ENCODE data around the gene RAVER2. TPM values are rescaled to one million over a fixed set of nuclear protein-coding genes. Genes with fewer than 3 reads are reported as not detected.

The RAVER2 gene
- total RNA-seq, 1 experiment from 2014 or later = 15.1 TPM

DNA sequence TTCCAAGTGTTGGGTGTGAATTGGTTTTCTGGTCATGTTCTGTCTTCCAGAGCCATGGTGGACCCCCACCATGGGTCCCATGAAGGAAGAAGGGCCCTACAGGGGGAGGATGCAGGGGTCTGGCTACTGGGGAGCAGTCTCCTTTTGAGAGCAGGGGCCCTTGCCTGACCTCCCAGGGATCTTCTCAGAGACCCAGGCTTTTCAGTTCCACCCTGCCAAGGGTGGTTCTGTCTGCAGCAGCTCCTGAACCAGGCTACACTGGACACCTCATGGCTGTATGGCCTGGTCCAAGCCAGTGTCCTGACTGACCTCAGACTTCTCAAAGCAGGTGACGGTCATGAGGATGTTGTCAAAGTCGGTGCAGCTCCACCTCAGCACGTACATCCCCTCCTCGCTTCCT, 112.5 kb downstream of the RAVER2 start:
- no peaks in the 10 kb centered on the region for H3K27me3 ChIP-seq (ENCODE audit: control insufficient read depth, insufficient read depth, low read length)
- no peak overlapping the region for H3K27ac ChIP-seq (ENCODE audit: low read length)
- no peak overlapping the region for H3K4me3 ChIP-seq (ENCODE audit: low read depth in 2 of 2, low read length in 2 of 2)
- BruUV-seq (replicated peaks) = no TSS peak
- ChIA-PET CTCF (no interaction called here), POLR2A (no interaction called here)
- no peaks in the 10 kb centered on the region for H3K9me3 ChIP-seq (ENCODE audit: control insufficient read depth, insufficient read depth, low read depth, low read length)
- no peak for ATAC-seq
- intact Hi-C loops (cut with micrococcal nuclease; ENCODE audit: unreplicated experiment) (no loop called here), in situ Hi-C loops (cut with HindIII; ENCODE audit: low pct_unique_long_range_greater_than_20kb, low sequenced_read_pairs) (no loop called here)
- no peak for DNase-seq (ENCODE audit: low read depth, low spot score)
- peaks cover 3% of the 10 kb centered on the region; the same call in 1 of the 2 replicates for H3K4me1 ChIP-seq (ENCODE audit: control insufficient read depth, insufficient read depth, low read length)
- TF ChIP-seq, protein P1, sequence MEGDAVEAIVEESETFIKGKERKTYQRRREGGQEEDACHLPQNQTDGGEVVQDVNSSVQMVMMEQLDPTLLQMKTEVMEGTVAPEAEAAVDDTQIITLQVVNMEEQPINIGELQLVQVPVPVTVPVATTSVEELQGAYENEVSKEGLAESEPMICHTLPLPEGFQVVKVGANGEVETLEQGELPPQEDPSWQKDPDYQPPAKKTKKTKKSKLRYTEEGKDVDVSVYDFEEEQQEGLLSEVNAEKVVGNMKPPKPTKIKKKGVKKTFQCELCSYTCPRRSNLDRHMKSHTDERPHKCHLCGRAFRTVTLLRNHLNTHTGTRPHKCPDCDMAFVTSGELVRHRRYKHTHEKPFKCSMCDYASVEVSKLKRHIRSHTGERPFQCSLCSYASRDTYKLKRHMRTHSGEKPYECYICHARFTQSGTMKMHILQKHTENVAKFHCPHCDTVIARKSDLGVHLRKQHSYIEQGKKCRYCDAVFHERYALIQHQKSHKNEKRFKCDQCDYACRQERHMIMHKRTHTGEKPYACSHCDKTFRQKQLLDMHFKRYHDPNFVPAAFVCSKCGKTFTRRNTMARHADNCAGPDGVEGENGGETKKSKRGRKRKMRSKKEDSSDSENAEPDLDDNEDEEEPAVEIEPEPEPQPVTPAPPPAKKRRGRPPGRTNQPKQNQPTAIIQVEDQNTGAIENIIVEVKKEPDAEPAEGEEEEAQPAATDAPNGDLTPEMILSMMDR (IDR thresholded peaks at IDR 0.05) = no peak
- no peak for TF ChIP-seq SIN3A (IDR thresholded peaks at IDR 0.05; ENCODE audit: borderline replicate concordance, insufficient read depth, low read depth, low read length)
- H3K36me3 ChIP-seq (ENCODE audit: control insufficient read depth, insufficient read depth, low read length) = peaks cover 3% of the 10 kb centered on the region; the same call in 1 of the 2 replicates

DNA sequence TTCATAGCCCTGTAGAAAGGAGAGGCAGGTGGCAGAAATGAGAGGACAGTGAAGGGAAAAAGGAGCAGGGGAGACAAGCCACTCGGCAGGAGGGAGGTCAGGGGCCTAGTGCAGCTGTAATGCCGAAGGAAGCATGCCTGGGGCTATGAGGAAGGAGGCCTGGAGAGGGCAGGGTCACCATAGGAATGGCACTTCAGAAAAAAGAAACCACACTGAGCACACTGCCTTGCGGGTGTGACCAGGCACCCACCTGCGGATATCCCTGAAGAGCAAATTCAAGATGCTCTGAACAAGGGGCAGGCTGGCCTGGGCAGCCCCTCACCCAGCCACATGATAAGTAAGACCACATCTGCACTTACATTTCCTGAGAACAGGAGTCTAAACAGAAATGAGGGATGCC, 116.7 kb downstream of the RAVER2 start:
- Histone ChIP-seq H3K9me3 (ENCODE audit: control insufficient read depth, insufficient read depth, low read depth, low read length) (no peaks in the 10 kb centered on the region), H3K27me3 (ENCODE audit: control insufficient read depth, insufficient read depth, low read length) (no peaks in the 10 kb centered on the region), H3K27ac (ENCODE audit: low read length) (no peak overlapping the region), H3K36me3 (ENCODE audit: control insufficient read depth, insufficient read depth, low read length) (peaks cover 7% of the 10 kb centered on the region), H3K4me1 (ENCODE audit: control insufficient read depth, insufficient read depth, low read length) (peaks cover 3% of the 10 kb centered on the region; the same call in 1 of the 2 replicates), H3K4me3 (ENCODE audit: low read depth in 2 of 2, low read length in 2 of 2) (no peak overlapping the region)
- in situ Hi-C loops (cut with HindIII; ENCODE audit: low pct_unique_long_range_greater_than_20kb, low sequenced_read_pairs) = no loop called here
- TF ChIP-seq SIN3A (IDR thresholded peaks at IDR 0.05; ENCODE audit: borderline replicate concordance, insufficient read depth, low read depth, low read length) (no peak), POLR2AphosphoS5 (IDR thresholded peaks at IDR 0.05; ENCODE audit: low read depth, low read length) (no peak), TCF7L2 (IDR thresholded peaks at IDR 0.05; ENCODE audit: low read depth, low read length) (no peak)
- TF ChIP-seq, protein P2, sequence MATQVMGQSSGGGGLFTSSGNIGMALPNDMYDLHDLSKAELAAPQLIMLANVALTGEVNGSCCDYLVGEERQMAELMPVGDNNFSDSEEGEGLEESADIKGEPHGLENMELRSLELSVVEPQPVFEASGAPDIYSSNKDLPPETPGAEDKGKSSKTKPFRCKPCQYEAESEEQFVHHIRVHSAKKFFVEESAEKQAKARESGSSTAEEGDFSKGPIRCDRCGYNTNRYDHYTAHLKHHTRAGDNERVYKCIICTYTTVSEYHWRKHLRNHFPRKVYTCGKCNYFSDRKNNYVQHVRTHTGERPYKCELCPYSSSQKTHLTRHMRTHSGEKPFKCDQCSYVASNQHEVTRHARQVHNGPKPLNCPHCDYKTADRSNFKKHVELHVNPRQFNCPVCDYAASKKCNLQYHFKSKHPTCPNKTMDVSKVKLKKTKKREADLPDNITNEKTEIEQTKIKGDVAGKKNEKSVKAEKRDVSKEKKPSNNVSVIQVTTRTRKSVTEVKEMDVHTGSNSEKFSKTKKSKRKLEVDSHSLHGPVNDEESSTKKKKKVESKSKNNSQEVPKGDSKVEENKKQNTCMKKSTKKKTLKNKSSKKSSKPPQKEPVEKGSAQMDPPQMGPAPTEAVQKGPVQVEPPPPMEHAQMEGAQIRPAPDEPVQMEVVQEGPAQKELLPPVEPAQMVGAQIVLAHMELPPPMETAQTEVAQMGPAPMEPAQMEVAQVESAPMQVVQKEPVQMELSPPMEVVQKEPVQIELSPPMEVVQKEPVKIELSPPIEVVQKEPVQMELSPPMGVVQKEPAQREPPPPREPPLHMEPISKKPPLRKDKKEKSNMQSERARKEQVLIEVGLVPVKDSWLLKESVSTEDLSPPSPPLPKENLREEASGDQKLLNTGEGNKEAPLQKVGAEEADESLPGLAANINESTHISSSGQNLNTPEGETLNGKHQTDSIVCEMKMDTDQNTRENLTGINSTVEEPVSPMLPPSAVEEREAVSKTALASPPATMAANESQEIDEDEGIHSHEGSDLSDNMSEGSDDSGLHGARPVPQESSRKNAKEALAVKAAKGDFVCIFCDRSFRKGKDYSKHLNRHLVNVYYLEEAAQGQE (IDR thresholded peaks at IDR 0.05; ENCODE audit: insufficient read depth in 1 of 2, low read depth in 2 of 2, low read length in 1 of 2) = no peak
- TF ChIP-seq, protein P1 (IDR thresholded peaks at IDR 0.05) = no peak; the same call in 1 of the 2 replicates
- intact Hi-C loops (cut with micrococcal nuclease; ENCODE audit: unreplicated experiment) = no loop called here
- BruUV-seq (replicated peaks) = no TSS peak
- ChIA-PET POLR2A (interaction anchor here (0.6 kb wide), 1 partner anchor 141 kb away, joined by 5 read pairs; no protein-coding TSS in a partner anchor), CTCF (interaction anchor here (0.7 kb wide), 1 partner anchor 28 kb away, joined by 4 read pairs; no protein-coding TSS in a partner anchor)
- DNase-seq (ENCODE audit: low read depth, low spot score) (peak; percentile 12), ATAC-seq (peak; percentile 86)
